ENCODE data around the gene BACE1-AS. TPM values are rescaled to one million over a fixed set of nuclear protein-coding genes. Genes with fewer than 3 reads are reported as not detected.

BACE1-AS gene
- total RNA-seq, 4 donors from 2014 or later = 2.5 to 7.6 (median 6.3) TPM

DNA sequence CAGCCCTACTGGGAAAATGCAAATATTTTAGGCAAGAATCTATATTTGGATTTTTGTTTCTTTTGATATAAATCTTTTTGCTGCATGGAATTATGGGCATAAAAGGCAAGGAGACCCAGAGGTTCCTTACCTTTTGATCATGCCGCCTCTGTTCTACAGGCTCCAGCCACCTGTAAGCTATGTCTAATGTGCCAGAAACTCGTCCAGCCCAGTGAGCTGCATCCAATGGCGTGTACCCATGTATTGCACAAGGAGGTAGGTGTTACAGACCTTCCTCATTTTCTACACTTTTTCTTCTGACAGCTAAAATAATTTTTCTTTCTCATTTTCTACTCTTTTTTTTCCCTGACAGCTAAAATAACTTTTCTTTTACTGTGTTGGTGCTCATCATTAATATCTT lies 8.2 kb upstream of the BACE1-AS start:
- TF ChIP-seq, protein P1, sequence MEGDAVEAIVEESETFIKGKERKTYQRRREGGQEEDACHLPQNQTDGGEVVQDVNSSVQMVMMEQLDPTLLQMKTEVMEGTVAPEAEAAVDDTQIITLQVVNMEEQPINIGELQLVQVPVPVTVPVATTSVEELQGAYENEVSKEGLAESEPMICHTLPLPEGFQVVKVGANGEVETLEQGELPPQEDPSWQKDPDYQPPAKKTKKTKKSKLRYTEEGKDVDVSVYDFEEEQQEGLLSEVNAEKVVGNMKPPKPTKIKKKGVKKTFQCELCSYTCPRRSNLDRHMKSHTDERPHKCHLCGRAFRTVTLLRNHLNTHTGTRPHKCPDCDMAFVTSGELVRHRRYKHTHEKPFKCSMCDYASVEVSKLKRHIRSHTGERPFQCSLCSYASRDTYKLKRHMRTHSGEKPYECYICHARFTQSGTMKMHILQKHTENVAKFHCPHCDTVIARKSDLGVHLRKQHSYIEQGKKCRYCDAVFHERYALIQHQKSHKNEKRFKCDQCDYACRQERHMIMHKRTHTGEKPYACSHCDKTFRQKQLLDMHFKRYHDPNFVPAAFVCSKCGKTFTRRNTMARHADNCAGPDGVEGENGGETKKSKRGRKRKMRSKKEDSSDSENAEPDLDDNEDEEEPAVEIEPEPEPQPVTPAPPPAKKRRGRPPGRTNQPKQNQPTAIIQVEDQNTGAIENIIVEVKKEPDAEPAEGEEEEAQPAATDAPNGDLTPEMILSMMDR (IDR thresholded peaks at IDR 0.05) = no peak
- no peak for TF ChIP-seq POLR2A (IDR thresholded peaks at IDR 0.05)
- Histone ChIP-seq H3K36me3 (peaks cover 0 to 53% (median 0%) of the 10 kb centered on the region in 3 donors), H3K9me3 (no peaks in the 10 kb centered on the region), H3K4me3 (no peak overlapping the region), H3K4me1 (no peaks in the 10 kb centered on the region), H3K27me3 (no peaks in the 10 kb centered on the region), H3K27ac (no peak overlapping the region)
- DNase-seq = no peak

DNA sequence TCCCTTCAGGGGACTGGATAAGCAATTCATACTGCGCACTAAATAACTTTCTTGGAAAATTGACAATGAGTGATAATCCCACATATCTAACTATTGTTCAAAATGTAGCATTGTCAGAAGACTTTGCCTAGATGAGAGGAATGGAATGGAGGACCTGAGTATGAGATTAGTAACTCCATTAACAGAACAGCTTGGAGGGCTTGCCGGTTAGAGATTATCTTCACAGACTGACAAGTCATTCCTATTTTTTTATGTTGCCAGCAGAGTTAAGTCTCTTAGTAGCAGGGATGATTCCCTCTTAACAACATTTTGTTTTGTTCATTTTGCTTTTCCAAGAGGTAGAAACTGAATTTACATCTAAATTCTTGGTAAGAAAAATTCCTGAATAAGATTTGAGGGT lies 7.1 kb upstream of the BACE1-AS start:
- Histone ChIP-seq H3K36me3 (peaks cover 0 to 58% (median 0%) of the 10 kb centered on the region in 3 donors), H3K4me1 (no peaks in the 10 kb centered on the region), H3K4me3 (no peak overlapping the region), H3K9me3 (no peaks in the 10 kb centered on the region), H3K27ac (no peak overlapping the region), H3K27me3 (no peaks in the 10 kb centered on the region)
- no peak for TF ChIP-seq POLR2A (IDR thresholded peaks at IDR 0.05)
- TF ChIP-seq, protein P1 (IDR thresholded peaks at IDR 0.05) = no peak
- no peak for DNase-seq

- no peaks in the 10 kb centered on the region for H3K4me1 ChIP-seq
- no peaks in the 10 kb centered on the region for H3K9me3 ChIP-seq
- H3K4me3 ChIP-seq = no peak overlapping the region
- H3K36me3 ChIP-seq = peaks cover 0 to 61% (median 0%) of the 10 kb centered on the region in 3 donors
- DNase-seq = no peak
- no peaks in the 10 kb centered on the region for H3K27me3 ChIP-seq
- TF ChIP-seq, protein P1 (IDR thresholded peaks at IDR 0.05) = no peak
- TF ChIP-seq POLR2A (IDR thresholded peaks at IDR 0.05) = no peak
- H3K27ac ChIP-seq = no peak overlapping the region
These were observed 4.6 kb upstream of the BACE1-AS start for GRCh38 chr11:117286588-117286987.

DNA sequence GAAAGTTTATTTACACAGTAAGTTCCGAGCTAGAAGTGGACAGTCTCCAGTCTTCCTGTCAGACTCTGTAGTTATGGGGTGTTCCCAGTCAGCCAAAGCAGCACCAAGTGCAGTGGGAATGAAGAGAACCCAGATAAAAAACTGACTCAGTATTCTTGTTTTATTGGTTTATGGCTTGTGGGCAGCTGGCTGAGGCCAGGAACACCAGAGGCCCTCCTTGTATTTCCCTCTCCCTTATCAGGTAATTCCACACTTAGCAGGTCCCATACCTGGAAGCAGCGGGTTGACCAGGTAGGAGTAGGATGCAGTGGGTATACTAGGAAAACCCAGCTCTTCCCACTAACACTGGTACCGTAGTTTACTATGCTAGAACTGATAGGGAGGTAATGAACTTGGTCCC lies 3.5 kb upstream of the BACE1-AS start:
- Histone ChIP-seq H3K4me3 (no peak overlapping the region), H3K36me3 (peaks cover 0 to 52% (median 0%) of the 10 kb centered on the region in 3 donors), H3K27me3 (no peaks in the 10 kb centered on the region), H3K9me3 (no peaks in the 10 kb centered on the region), H3K4me1 (no peaks in the 10 kb centered on the region), H3K27ac (no peak overlapping the region)
- no peak for DNase-seq
- TF ChIP-seq POLR2A (IDR thresholded peaks at IDR 0.05) = no peak
- TF ChIP-seq, protein P1 (IDR thresholded peaks at IDR 0.05) = no peak

GRCh38 chr11:117289795-117290194 lies 1.4 kb upstream of the BACE1-AS start:
- Histone ChIP-seq H3K36me3 (peaks cover 0 to 36% (median 0%) of the 10 kb centered on the region in 3 donors), H3K4me1 (no peaks in the 10 kb centered on the region), H3K27ac (no peak overlapping the region), H3K9me3 (no peaks in the 10 kb centered on the region), H3K27me3 (no peaks in the 10 kb centered on the region), H3K4me3 (no peak overlapping the region)
- no peak for TF ChIP-seq POLR2A (IDR thresholded peaks at IDR 0.05)
- TF ChIP-seq, protein P1 (IDR thresholded peaks at IDR 0.05) = no peak
- DNase-seq = no peak

DNA sequence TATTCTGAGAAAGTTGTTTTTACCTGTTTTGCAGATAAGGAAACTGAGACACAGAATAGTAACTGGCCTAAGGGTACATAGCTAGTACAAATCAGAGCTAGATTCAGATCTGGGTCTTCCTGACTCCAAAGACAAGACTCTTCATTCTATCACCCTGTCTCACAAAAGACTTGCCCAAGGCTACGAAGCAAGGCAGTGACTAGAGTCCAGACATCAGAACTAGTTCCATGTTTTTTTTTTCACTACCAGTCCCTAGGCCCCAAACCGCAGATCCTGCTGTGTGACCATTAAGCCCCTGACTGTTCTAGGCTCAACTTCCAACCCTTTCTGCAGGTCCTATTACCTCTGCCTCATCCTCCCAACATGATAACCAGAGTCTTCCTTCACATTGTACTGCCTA lies 1.5 kb downstream of the BACE1-AS start:
- Histone ChIP-seq H3K36me3 (peaks cover 0 to 34% (median 0%) of the 10 kb centered on the region in 3 donors), H3K4me1 (no peaks in the 10 kb centered on the region), H3K27ac (no peak overlapping the region), H3K4me3 (no peak overlapping the region), H3K27me3 (no peaks in the 10 kb centered on the region), H3K9me3 (no peaks in the 10 kb centered on the region)
- DNase-seq = no peak
- TF ChIP-seq POLR2A (IDR thresholded peaks at IDR 0.05) = no peak
- TF ChIP-seq, protein P1 (IDR thresholded peaks at IDR 0.05) = no peak
